NCI-H1417 (cell line): ENCODE measurements around the gene CDPF1.

Experiments
- DNase-seq, 3 experiments: peaks; one replicate each; lab custom pipeline; 2025; lab: John Stamatoyannopoulos, UW

Gene CDPF1

GRCh38 chr22:46250035-46250782, at the start of gene CDPF1:
Gene CDPF1 (minus strand): TSS chr22:46250293. CDS start chr22:46248284, 2,009 bp downstream.
- DNase-seq, result peak; percentile 41 to 90 (median 86)

DNA sequence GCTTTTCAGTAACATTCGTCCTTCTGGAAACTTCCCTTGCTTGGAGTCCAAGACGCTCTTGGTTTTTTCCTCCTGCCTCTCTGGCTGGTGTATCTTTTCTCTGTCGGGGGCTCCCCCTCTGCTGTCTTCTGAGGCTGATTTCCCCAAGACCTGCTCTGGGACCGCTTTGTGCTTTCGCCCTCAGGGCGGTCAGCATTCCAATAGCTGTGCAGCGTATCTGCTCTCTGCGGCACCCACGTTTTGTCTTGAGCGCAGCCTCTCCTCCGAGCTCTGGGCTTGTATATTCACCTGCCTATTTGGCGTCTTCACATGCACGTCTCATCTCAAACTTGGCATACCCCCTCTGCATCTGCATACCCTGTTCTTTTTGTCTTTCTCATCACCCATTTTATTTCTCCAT, 49.0 kb upstream of the CDPF1 start:
- DNase-seq, result no peak

- DNase-seq, result peak in 2 of 3 experiments; percentile 46 to 60
These were observed 47.2 kb upstream of the CDPF1 start for GRCh38 chr22:46297151-46297812.

- DNase-seq, result peak; percentile 78 to 97 (median 92)
These were observed 46.4 kb upstream of the CDPF1 start, which contains the start of gene GTSE1 for GRCh38 chr22:46296257-46297150. Gene GTSE1 (plus strand): TSS chr22:46296870. CDS start chr22:46297401, 531 bp downstream.

- peak in 1 of 3 experiments; percentile 24 for DNase-seq
These were observed 45.3 kb upstream of the CDPF1 start for GRCh38 chr22:46295277-46295971.

DNA sequence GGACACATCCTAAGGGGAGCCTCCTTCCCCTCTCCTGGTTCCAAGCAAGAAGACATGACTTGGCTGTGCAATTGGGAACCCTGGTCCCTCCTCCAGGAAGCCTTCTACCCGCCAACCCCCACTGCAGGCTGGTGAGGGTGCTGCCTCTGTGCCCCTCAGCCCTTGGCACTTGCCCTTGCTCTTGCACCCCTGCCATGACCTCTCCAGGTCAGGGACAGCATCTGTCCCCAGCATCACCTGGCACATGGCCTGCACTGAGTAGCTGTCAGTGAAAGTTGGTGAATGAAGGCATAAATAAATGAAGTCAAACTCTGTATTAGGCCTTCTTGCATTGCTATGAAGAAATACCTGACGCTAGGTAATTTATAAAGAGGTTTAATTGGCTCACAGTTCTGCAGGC, 44.7 kb upstream of the CDPF1 start:
- DNase-seq, result no peak

DNA sequence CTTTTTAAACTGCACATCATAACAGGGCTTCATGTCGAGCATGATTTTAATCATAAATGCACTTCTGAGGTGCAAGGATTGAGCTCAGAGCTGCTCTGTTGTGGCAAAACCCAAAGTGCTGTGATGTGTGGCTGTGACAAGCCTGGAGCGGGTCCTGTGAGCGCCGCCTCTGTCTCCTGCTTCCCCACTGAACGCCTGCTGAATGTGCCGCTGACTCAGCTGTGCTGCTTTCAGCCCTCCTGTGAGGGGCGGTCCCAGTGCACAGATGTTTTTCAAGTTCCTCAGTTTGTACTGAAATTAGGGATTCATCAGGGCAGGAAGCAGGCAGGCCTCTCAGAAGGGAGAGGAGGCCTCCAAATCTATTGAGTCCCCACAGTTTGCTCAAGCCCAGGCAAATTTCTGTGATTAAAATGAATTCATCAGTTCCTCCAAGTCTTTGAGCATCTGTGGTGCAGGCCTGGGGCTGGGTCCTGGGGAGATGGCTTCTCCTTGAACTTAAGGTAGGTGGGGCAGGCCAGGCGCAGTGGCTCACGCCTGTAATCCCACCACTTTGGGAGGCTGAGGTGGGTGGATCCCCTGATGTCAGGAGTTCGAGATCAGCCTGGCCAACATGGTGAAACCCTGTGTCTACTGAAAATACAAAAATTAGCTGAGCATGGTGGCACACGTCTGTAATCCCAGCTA, 43.6 kb upstream of the CDPF1 start:
- DNase-seq, result no peak

- no peak for DNase-seq
These were observed 42.6 kb upstream of the CDPF1 start for GRCh38 chr22:46292732-46293131.

GRCh38 chr22:46292173-46292572, 42.1 kb upstream of the CDPF1 start:
- no peak for DNase-seq

DNA sequence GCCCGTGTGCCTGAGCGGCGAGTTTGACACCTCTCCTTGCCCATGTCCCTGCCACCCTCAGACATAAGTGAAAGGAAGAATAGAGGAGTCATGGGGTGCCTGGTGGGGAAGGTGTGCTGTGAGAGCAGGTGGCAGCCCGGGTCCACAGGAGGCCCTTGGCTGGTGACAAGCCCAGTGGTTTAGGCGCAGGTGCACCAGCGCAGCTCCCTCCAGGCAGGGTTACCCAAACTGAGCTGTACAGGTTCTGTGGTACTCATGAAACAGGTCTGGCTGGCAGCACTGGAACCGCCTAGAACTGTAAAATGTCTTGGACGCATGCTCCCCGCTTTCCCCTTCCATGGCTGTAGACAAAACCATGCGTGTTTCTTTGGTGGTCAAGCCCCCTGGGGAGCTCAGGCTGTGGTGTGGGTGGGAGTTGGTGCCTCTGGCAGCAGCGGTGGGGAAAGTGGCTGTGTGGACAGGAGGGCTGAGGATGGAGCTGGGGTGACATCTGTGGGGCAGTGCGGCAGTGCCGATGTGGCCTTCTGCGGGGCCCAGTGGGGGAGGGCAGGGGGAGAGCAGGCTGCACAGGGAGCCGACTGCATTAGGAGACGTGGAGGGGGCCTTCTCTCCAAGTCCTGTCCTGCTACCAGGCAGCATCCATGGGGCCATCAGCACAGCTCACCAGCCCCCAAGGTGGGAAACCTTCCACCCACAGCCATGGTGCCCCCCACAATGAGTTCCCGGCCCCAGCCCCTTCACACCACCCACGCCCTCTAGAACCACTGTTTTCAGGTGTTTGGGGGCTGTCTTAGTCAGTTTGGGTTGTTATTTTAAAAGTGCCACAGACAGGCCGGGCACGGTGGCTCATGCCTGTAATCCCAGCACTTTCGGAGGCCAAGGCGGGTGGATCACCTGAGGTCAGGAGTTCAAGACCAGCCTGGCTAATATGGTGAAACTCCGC, 41.0 kb upstream of the CDPF1 start:
- peak in 2 of 3 experiments; percentile 45 to 78 for DNase-seq

DNA sequence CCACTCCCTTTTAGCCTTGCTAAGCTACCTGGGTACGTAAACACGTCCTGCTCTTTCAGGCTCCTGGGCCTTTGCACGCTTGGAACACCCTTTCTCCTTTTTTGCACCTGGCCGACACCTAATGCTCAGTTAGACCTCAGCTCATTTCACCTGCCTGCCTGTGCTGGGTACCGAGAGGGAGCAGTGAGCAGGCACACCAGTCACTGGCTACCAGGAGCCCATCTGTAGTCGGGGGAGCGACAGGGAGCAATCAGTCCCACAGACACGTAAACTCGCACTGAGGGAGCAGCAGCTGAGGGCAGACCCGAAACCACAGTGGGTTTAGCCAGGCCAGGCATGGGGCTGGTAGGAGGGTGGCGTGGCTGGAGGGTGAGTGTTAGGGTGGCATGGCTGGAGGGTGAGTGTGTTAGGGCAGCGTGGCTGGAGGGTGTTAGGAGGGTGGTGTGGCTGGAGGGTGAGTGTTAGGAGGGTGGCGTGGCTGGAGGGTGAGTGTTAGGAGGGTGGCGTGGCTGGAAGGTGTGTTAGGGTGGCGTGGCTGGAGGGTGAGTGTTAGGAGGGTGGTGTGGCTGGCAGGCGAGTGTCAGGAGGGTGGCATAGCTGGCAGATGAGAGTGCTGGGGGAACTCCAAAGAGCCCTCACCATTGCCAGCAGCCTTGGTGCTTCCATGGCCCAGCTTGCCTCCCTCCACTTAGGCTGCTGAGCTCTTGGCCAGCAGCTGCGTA, 40.2 kb upstream of the CDPF1 start:
- peak in 2 of 3 experiments; percentile 2 for DNase-seq

- DNase-seq, result no peak
These were observed 39.3 kb upstream of the CDPF1 start for GRCh38 chr22:46289244-46289891.

GRCh38 chr22:46288846-46289243, 38.8 kb upstream of the CDPF1 start:
- DNase-seq, result no peak

DNA sequence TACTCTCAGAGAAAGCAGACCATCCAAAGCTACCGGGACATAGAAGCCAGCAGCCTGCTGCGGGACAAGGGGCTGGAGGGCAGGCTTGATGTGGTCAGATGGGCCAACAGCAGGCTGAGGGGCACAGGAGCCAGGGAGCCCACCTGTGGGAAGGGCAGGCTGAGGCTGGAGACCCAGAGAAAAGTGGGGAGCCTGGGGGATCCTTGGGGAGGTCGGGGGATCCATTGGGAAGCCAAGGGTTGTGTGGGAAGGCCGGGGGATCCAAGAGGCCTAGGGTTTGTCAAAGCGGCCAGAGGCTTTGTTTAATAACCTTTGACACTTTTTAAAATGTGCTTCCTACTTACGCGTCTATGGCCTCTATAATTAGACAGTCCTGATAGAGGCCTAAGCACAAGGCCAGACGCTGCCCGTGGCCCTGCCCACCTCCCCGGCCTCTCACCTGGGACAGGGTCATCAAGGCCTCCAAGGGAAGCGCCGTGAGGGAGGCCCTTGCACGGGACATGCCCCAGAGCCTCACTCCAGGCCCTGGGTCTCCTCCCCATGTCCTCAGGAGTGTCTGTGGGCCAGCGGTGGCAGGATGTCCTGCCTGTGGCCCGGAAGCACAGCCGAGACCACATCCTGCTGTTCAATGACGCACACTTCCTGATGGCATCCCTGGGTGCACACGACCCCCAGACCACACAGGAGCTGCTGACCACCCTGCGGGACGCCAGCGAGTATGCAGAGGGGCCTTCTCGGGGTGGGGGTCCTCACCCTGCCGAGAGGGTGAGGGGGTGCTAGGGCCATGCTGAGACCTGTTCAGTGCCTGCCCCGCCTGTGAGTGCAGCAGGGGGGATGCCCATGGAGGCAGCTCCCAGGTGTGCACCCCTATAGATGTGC, 38.0 kb upstream of the CDPF1 start:
- no peak for DNase-seq

- DNase-seq, result no peak
These were observed 37.1 kb upstream of the CDPF1 start for GRCh38 chr22:46286941-46287872.

DNA sequence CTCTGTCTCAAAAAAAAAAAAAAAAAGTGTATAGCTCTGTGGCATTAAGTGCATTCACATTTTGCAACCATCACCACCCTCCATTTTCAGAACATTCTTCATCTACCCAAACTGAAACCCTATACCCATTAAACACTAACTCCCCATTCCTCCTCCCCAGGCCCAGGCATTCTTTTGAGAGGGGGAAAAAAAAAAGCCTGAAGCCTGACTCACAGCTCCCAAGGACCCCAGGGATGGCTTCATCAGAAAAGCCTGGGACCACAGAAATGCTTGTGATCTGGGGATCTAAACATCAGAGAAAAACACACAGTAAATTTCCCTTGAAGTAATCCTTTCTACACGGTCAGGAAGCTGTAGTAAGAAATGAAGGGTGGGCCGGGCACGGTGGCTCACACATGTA, 35.9 kb upstream of the CDPF1 start:
- DNase-seq, result no peak
